ENCODE data around the gene CEP128. TPM values are rescaled to one million over a fixed set of nuclear protein-coding genes. Genes with fewer than 3 reads are reported as not detected.

CEP128 gene
- total and polyA plus RNA-seq, 2 experiments from 2014 or later: 2.4 to 5.2 TPM

- H2AFZ ChIP-seq: no peak overlapping the region
- H3K9ac ChIP-seq: no peak overlapping the region
- no peak overlapping the region for H3K4me3 ChIP-seq
- no peak for TF ChIP-seq EZH2 (IDR thresholded peaks at IDR 0.05; ENCODE audit: insufficient read depth, poor library complexity, severe bottlenecking)
- no peak for TF ChIP-seq EZH2phosphoT487 (IDR thresholded peaks at IDR 0.05; ENCODE audit: insufficient read depth, low read depth)
- H3K27ac ChIP-seq: no peak overlapping the region
- no peaks in the 10 kb centered on the region for H3K9me2 ChIP-seq (ENCODE audit: insufficient read depth)
- H3K79me2 ChIP-seq (ENCODE audit: insufficient read depth): no peaks in the 10 kb centered on the region
- no peaks in the 10 kb centered on the region for H3K27me3 ChIP-seq (replicated peaks; ENCODE audit: insufficient read depth)
- no peaks in the 10 kb centered on the region for H4K20me1 ChIP-seq (ENCODE audit: insufficient read depth)
- 0 out of 2 replicates have a peak, but pooled peaks cover 1% of the 10 kb centered on the region for H3F3A ChIP-seq (ENCODE audit: insufficient read depth)
- WGBS, 2 experiments (ENCODE audit: low coverage in 1 of 2, low lambda C conversion rate in 2 of 2, missing lambda C conversion rate in 2 of 2): 94 to 100% methylated on average over 1 of the region's 1 CpG
- in situ Hi-C loops (cut with MboI): loop anchor here (25.0 kb wide), 1 partner anchor 1906 kb away; no protein-coding TSS in a partner anchor
- no peak overlapping the region for H3K4me2 ChIP-seq (ENCODE audit: unreplicated experiment)
- DNase-seq: no peak
- H3K9me3 ChIP-seq (ENCODE audit: low read depth): no peaks in the 10 kb centered on the region
- H3K4me1 ChIP-seq (ENCODE audit: insufficient read depth): no peaks in the 10 kb centered on the region
- peaks cover 5% of the 10 kb centered on the region; the same call in 1 of the 2 replicates for H3K36me3 ChIP-seq (ENCODE audit: low read depth)
These were observed 73.3 kb downstream of the CEP128 start for GRCh38 chr14:80868260-80868659.

GRCh38 chr14:80867798-80868197 is 73.7 kb downstream of the CEP128 start:
- Histone ChIP-seq H3K4me2 (ENCODE audit: unreplicated experiment) (no peak overlapping the region), H3K4me1 (ENCODE audit: insufficient read depth) (no peaks in the 10 kb centered on the region), H3K79me2 (ENCODE audit: insufficient read depth) (no peaks in the 10 kb centered on the region), H3K36me3 (ENCODE audit: low read depth) (peaks cover 5% of the 10 kb centered on the region; the same call in 1 of the 2 replicates), H3F3A (ENCODE audit: insufficient read depth) (0 out of 2 replicates have a peak, but pooled peaks cover 2% of the 10 kb centered on the region), H3K4me3 (no peak overlapping the region), H2AFZ (no peak overlapping the region), H3K9ac (no peak overlapping the region), H4K20me1 (ENCODE audit: insufficient read depth) (no peaks in the 10 kb centered on the region), H3K27ac (no peak overlapping the region), H3K9me2 (ENCODE audit: insufficient read depth) (no peaks in the 10 kb centered on the region), H3K27me3 (replicated peaks; ENCODE audit: insufficient read depth) (no peaks in the 10 kb centered on the region), H3K9me3 (ENCODE audit: low read depth) (no peaks in the 10 kb centered on the region)
- TF ChIP-seq EZH2phosphoT487 (IDR thresholded peaks at IDR 0.05; ENCODE audit: insufficient read depth, low read depth) (no peak), EZH2 (IDR thresholded peaks at IDR 0.05; ENCODE audit: insufficient read depth, poor library complexity, severe bottlenecking) (no peak)
- no peak for DNase-seq
- in situ Hi-C loops (cut with MboI): loop anchor here (25.0 kb wide), 1 partner anchor 1905 kb away; no protein-coding TSS in a partner anchor
- WGBS, 2 experiments (ENCODE audit: low coverage in 1 of 2, low lambda C conversion rate in 2 of 2, missing lambda C conversion rate in 2 of 2): 96 to 100% methylated on average over 2 of the region's 2 CpGs

- WGBS, 2 experiments (ENCODE audit: low coverage in 1 of 2, low lambda C conversion rate in 2 of 2, missing lambda C conversion rate in 2 of 2): 0% methylated on average over 1 of the region's 1 CpG
- no peaks in the 10 kb centered on the region for H3K79me2 ChIP-seq (ENCODE audit: insufficient read depth)
These were observed 74.4 kb downstream of the CEP128 start for GRCh38 chr14:80867091-80867490.

GRCh38 chr14:80865565-80865964 is 76.0 kb downstream of the CEP128 start:
- H3K4me1 ChIP-seq (ENCODE audit: insufficient read depth): no peaks in the 10 kb centered on the region
- H3F3A ChIP-seq (ENCODE audit: insufficient read depth): 0 out of 2 replicates have a peak, but pooled peaks cover 2% of the 10 kb centered on the region
- no peak overlapping the region for H2AFZ ChIP-seq
- H3K79me2 ChIP-seq (ENCODE audit: insufficient read depth): no peaks in the 10 kb centered on the region
- H3K4me3 ChIP-seq: no peak overlapping the region
- 95 to 96% methylated on average over 2 of the region's 2 CpGs for WGBS, 2 experiments (ENCODE audit: low coverage in 1 of 2, low lambda C conversion rate in 2 of 2, missing lambda C conversion rate in 2 of 2)
- TF ChIP-seq EZH2phosphoT487 (IDR thresholded peaks at IDR 0.05; ENCODE audit: insufficient read depth, low read depth): no peak
- TF ChIP-seq EZH2 (IDR thresholded peaks at IDR 0.05; ENCODE audit: insufficient read depth, poor library complexity, severe bottlenecking): no peak
- H3K9me3 ChIP-seq (ENCODE audit: low read depth): no peaks in the 10 kb centered on the region
- H3K36me3 ChIP-seq (ENCODE audit: low read depth): peaks cover 5% of the 10 kb centered on the region; the same call in 1 of the 2 replicates
- no peak overlapping the region for H3K9ac ChIP-seq
- H3K27me3 ChIP-seq (replicated peaks; ENCODE audit: insufficient read depth): no peaks in the 10 kb centered on the region
- H3K27ac ChIP-seq: no peak overlapping the region
- H4K20me1 ChIP-seq (ENCODE audit: insufficient read depth): no peaks in the 10 kb centered on the region
- no peaks in the 10 kb centered on the region for H3K9me2 ChIP-seq (ENCODE audit: insufficient read depth)
- DNase-seq: no peak
- in situ Hi-C loops (cut with MboI): loop anchor here (25.0 kb wide), 1 partner anchor 1903 kb away; no protein-coding TSS in a partner anchor
- no peak overlapping the region for H3K4me2 ChIP-seq (ENCODE audit: unreplicated experiment)

More at GRCh38 chr14:80867091-80867490, 74.4 kb downstream of the CEP128 start:
- Histone ChIP-seq H4K20me1 (ENCODE audit: insufficient read depth) (no peaks in the 10 kb centered on the region), H3K4me3 (no peak overlapping the region), H3K9me3 (ENCODE audit: low read depth) (no peaks in the 10 kb centered on the region), H3F3A (ENCODE audit: insufficient read depth) (0 out of 2 replicates have a peak, but pooled peaks cover 2% of the 10 kb centered on the region), H2AFZ (no peak overlapping the region), H3K9me2 (ENCODE audit: insufficient read depth) (no peaks in the 10 kb centered on the region), H3K4me2 (ENCODE audit: unreplicated experiment) (no peak overlapping the region), H3K27ac (no peak overlapping the region), H3K9ac (no peak overlapping the region), H3K27me3 (replicated peaks; ENCODE audit: insufficient read depth) (no peaks in the 10 kb centered on the region), H3K36me3 (ENCODE audit: low read depth) (peaks cover 5% of the 10 kb centered on the region; the same call in 1 of the 2 replicates), H3K4me1 (ENCODE audit: insufficient read depth) (no peaks in the 10 kb centered on the region)
- TF ChIP-seq EZH2phosphoT487 (IDR thresholded peaks at IDR 0.05; ENCODE audit: insufficient read depth, low read depth) (no peak), EZH2 (IDR thresholded peaks at IDR 0.05; ENCODE audit: insufficient read depth, poor library complexity, severe bottlenecking) (no peak)
- in situ Hi-C loops (cut with MboI): loop anchor here (25.0 kb wide), 1 partner anchor 1905 kb away; no protein-coding TSS in a partner anchor
- DNase-seq: peak; percentile 8
